Esophagus muscularis mucosa (tissue), 3 donors: Measurements from ENCODE around the gene PLEKHM2.

ENCODE experiments used
- CTCF ChIP-seq, 3 experiments: fragments of 200-600 bp in 2 of 3; fragments of 450-650 bp in 1 of 3; sonication (generic) in 2 of 3; IDR thresholded peaks; one replicate each; pipeline ENCODE4 v1.5.1; 2017 to 2019; ENCODE audit warnings: antibody characterized with exemption in 3 of 3, mild to moderate bottlenecking in 2 of 3, moderate library complexity in 1 of 3
- POLR2A ChIP-seq: fragments of 450-650 bp; IDR thresholded peaks from one replicate; pipeline ENCODE4 v1.6.1; 2017; ENCODE audit warnings: antibody characterized with exemption, moderate library complexity, mild to moderate bottlenecking, low read depth

GRCh38 chr1:15755021-15755645 is 71.0 kb downstream of the PLEKHM2 start:
- TF ChIP-seq POLR2A: no peak
- no peak for TF ChIP-seq CTCF (IDR thresholded peaks at IDR 0.05)
